Stimulated activated CD4-positive, alpha-beta T cell treated with anti-CD3 and anti-CD28 coated beads, Interleukin-12 subunit alpha, Interleukin-12 subunit beta, amount 100 ng/mL, for 24 hours (primary cell): ENCODE data around the gene MEMO1.

ENCODE experiments used
- DNase-seq, 2 experiments: peaks; one replicate each; pipeline ENCODE4 v3.0.0-alpha.2; 2020; ENCODE audit warnings: low read depth in 2 of 2

Gene MEMO1

DNA sequence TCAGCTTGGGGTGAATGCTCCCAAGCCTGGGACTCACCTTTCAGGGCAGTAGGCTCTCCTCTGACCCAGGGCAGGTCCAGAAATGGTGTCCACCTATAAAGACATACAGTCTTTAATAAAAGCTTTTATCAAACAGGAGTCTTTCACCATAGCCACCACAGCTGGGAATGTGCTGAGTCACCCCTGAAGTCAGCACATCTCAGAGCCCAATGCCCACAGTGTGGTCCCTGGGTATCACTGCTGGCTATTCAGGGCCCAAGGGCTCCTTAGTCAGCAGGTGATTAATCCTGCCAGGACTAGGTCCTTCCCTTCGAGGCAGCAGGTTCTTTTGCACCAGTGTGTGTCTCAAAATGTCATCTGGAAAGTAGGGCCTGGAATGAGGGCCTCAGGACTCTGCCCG is 181.9 kb downstream of the MEMO1 start:
- no peak for DNase-seq

DNA sequence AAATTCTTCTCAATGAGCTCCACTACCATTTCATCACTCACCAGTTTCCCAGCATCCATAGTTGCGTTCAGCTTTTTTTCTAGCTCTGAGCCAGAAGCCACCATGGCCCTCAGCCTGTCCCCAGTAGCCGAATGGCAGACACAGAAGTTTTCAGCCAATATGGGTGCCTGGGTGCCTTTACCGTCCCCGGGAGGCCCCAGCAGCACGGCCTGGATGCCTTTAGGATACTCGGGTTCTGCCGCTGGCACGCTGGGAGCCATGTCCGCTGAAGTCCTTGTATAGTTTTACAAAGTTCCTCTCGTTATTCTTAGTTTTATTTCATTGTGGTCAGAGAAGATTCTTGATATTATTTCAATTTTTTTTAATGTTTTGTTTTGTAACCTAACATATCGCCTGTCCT is 187.2 kb downstream of the MEMO1 start:
- DNase-seq, result no peak

DNA sequence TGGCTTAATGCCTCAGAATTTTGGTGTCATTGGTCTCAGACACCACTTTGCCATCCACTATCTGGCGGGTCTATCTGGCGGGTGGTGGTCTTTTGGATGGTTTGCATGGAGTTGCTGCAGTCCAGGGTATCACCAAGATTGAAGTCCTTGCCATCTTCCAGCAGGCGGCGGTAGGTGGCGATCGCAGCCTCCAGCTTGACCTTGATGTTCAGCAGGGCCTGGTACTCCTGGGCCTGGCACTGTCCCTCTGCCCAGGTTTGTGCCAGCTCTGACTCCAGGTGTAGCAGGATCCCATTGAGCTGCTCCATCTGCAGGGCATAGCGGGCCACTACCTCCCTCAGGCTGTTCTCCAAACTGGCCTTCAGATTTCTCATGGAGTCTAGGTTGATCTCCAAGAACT is 188.2 kb downstream of the MEMO1 start:
- DNase-seq, result no peak
